Suprapubic skin (tissue), 3 donors: ENCODE data around the gene MTERF4.

Experiments
- POLR2A ChIP-seq, 2 donors: fragments of 450-650 bp; IDR thresholded peaks; one replicate each; pipeline ENCODE4 v1.6.1; 2017; ENCODE audit warnings: antibody characterized with exemption in 2 of 2, mild to moderate bottlenecking in 2 of 2, moderate library complexity in 2 of 2
- TF ChIP-seq, protein P1 (sequence below), 2 donors: fragments of 200-600 bp in 1 of 2; fragments of 450-650 bp in 1 of 2; sonication (generic) in 1 of 2; IDR thresholded peaks; one replicate each; pipeline ENCODE4 v1.5.1; 2016 to 2019; ENCODE audit warnings: antibody characterized with exemption in 2 of 2, mild to moderate bottlenecking in 1 of 2, moderate library complexity in 1 of 2

DNA sequence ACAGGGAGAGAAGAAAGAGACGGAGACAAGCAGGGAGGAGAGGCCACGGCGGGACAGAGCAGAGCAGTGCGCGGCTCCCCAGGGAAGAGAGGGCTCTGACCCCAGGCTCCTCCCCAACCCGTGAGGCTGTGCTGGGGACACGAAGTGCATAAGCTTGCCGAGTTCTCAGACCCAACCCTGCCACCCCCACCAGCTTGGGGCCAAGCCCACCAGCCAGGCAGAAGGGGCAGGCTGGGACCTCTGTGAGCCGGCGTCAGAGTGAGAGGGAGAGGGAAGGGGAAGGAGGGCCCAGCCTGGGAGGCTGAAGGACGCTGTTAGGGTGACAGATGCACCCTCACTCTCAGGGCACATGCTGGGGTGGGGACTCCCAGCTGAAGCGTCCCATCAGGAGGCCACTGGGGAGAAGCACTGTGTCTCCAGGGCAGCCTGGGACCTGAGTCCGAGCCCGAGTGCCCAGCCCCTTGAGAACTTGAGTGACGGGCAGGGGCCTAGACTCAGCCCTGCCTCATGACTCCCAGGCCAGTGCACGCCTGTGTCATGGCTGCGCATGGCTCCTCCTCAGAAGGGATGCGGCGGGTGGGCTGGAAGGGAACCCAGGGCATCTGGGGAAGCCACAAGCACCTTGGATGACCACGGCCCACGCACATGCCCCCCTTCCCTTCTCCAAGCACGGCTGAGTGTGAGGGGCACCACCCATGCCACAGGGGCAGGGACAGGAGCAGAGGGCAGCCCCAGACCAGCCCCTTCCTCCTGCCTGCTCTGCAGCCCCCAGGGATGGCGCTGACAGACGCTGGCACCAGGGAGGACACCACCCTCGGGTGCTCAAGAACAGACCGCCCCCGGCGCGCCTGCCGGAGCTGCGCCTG, 31.0 kb downstream of the MTERF4 start:
- no peak for TF ChIP-seq POLR2A (IDR thresholded peaks at IDR 0.05)
- TF ChIP-seq, protein P1, sequence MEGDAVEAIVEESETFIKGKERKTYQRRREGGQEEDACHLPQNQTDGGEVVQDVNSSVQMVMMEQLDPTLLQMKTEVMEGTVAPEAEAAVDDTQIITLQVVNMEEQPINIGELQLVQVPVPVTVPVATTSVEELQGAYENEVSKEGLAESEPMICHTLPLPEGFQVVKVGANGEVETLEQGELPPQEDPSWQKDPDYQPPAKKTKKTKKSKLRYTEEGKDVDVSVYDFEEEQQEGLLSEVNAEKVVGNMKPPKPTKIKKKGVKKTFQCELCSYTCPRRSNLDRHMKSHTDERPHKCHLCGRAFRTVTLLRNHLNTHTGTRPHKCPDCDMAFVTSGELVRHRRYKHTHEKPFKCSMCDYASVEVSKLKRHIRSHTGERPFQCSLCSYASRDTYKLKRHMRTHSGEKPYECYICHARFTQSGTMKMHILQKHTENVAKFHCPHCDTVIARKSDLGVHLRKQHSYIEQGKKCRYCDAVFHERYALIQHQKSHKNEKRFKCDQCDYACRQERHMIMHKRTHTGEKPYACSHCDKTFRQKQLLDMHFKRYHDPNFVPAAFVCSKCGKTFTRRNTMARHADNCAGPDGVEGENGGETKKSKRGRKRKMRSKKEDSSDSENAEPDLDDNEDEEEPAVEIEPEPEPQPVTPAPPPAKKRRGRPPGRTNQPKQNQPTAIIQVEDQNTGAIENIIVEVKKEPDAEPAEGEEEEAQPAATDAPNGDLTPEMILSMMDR (IDR thresholded peaks at IDR 0.05): no peak
